Neural progenitor cell (in vitro differentiated cells): ENCODE results near the gene NUP210. TPM values are rescaled to one million over a fixed set of nuclear protein-coding genes. Genes with fewer than 3 reads are reported as not detected.

Experiments
- DNase-seq: peaks from one replicate; pipeline ENCODE4 v3.0.0-alpha.2; 2016; ENCODE audit warnings: low spot score
- H2AFZ ChIP-seq: fragments of 200-600 bp; sonication (generic); replicated peaks from 2 replicates; pipeline ENCODE4 v1.6.1; 2016; ENCODE audit warnings: antibody characterized with exemption
- H3F3A ChIP-seq: fragments of 200-600 bp; sonication (generic); 2 replicates; pipeline ENCODE4 v1.6.1; 2016; ENCODE audit warnings: antibody characterized with exemption, low read depth
- H3K27ac ChIP-seq: fragments of 200-600 bp; sonication (generic); 2 replicates; pipeline ENCODE4 v1.5.1; 2016; ENCODE audit warnings: mild to moderate bottlenecking
- H3K27me3 ChIP-seq: fragments of 200-600 bp; sonication (generic); 2 replicates; pipeline ENCODE4 v1.6.1; 2016; ENCODE audit warnings: mild to moderate bottlenecking, moderate library complexity
- H3K36me3 ChIP-seq: fragments of 200-600 bp; sonication (generic); 2 replicates; pipeline ENCODE4 v1.5.1; 2016
- H3K4me1 ChIP-seq: fragments of 200-600 bp; sonication (generic); 2 replicates; pipeline ENCODE4 v1.6.1; 2016; ENCODE audit warnings: mixed run types
- H3K4me2 ChIP-seq: fragments of 200-600 bp; sonication (generic); 2 replicates; pipeline ENCODE4 v1.6.1; 2016
- H3K4me3 ChIP-seq: fragments of 200-600 bp; sonication (generic); 2 replicates; pipeline ENCODE4 v1.5.1; 2016
- H3K79me2 ChIP-seq: fragments of 200-600 bp; sonication (generic); 2 replicates; pipeline ENCODE4 v1.6.1; 2016; ENCODE audit warnings: low read depth
- H3K9ac ChIP-seq: fragments of 200-600 bp; sonication (generic); 2 replicates; pipeline ENCODE4 v1.6.1; 2016
- H3K9me3 ChIP-seq: fragments of 200-600 bp; sonication (generic); 2 replicates; pipeline ENCODE4 v1.5.1; 2016; ENCODE audit warnings: low read depth
- H4K20me1 ChIP-seq: fragments of 200-600 bp; sonication (generic); 2 replicates; pipeline ENCODE4 v1.6.1; 2016; ENCODE audit warnings: low read depth
- H3K27ac Mint-ChIP-seq: 3 replicates; pipeline ENCODE4 v1.8.0; 2021; ENCODE audit warnings: mixed read lengths
- H3K27me3 Mint-ChIP-seq: 2 replicates; pipeline ENCODE4 v1.8.0; 2022; ENCODE audit warnings: low read depth, mild to moderate bottlenecking, inconsistent platforms, moderate library complexity, mixed read lengths; ENCODE audit not compliant: insufficient read depth
- H3K36me3 Mint-ChIP-seq: 3 replicates; pipeline ENCODE4 v1.8.0; 2021; ENCODE audit warnings: mixed read lengths
- H3K4me1 Mint-ChIP-seq: 3 replicates; pipeline ENCODE4 v1.8.0; 2021; ENCODE audit warnings: mixed read lengths
- H3K4me3 Mint-ChIP-seq: 3 replicates; pipeline ENCODE4 v1.8.0; 2021; ENCODE audit warnings: mild to moderate bottlenecking, moderate library complexity, mixed read lengths
- H3K9me3 Mint-ChIP-seq: 3 replicates; pipeline ENCODE4 v1.8.0; 2020; ENCODE audit warnings: mixed read lengths
- CTCF ChIP-seq: fragments of 200-600 bp; sonication (generic); IDR thresholded peaks from 2 replicates; pipeline ENCODE4 v1.5.1; 2017; ENCODE audit warnings: antibody characterized with exemption, mild to moderate bottlenecking
- EZH2 ChIP-seq: fragments of 200-600 bp; sonication (generic); IDR thresholded peaks from 2 replicates; pipeline ENCODE4 v1.6.1; 2017; ENCODE audit warnings: antibody characterized with exemption, mild to moderate bottlenecking, moderate library complexity
- EZH2phosphoT487 ChIP-seq: fragments of 200-600 bp; sonication (generic); IDR thresholded peaks from 2 replicates; pipeline ENCODE4 v1.6.1; 2017; ENCODE audit warnings: antibody characterized with exemption
- total RNA-seq: library from RNA; depleted of rRNA; stranded (reverse); fragments of >200 nt; gene quantifications from 2 replicates; pipeline ENCODE4 v1.2.3, GENCODE V29; 2015; ENCODE audit warnings: low replicate concordance

The NUP210 gene
- total RNA-seq, 1 donor from 2014 or later, result 37.1 TPM

GRCh38 chr3:13406190-13406589 lies 13.9 kb downstream of the NUP210 start:
- Mint-ChIP-seq H3K4me3 (no peak overlapping the region), H3K9me3 (peaks cover 14% of the 10 kb centered on the region), H3K36me3 (peaks cover 5% of the 10 kb centered on the region), H3K4me1 (peaks cover 13% of the 10 kb centered on the region), H3K27me3 (no peaks in the 10 kb centered on the region), H3K27ac (no peak overlapping the region)
- peaks cover 16% of the 10 kb centered on the region for H4K20me1 ChIP-seq
- H3K9ac ChIP-seq, result no peak overlapping the region
- TF ChIP-seq EZH2phosphoT487, result no peak
- no peak for TF ChIP-seq CTCF
- no peak for TF ChIP-seq EZH2
- H2AFZ ChIP-seq, result no peak overlapping the region
- peaks cover 11% of the 10 kb centered on the region for H3K4me1 ChIP-seq
- H3K36me3 ChIP-seq, result no peaks in the 10 kb centered on the region
- no peak overlapping the region for H3K27ac ChIP-seq
- no peak overlapping the region for H3K4me3 ChIP-seq
- no peak for DNase-seq
- no peaks in the 10 kb centered on the region for H3K9me3 ChIP-seq
- H3F3A ChIP-seq, result peaks cover 13% of the 10 kb centered on the region
- peaks cover 31% of the 10 kb centered on the region for H3K79me2 ChIP-seq
- no peak overlapping the region for H3K4me2 ChIP-seq
- no peaks in the 10 kb centered on the region for H3K27me3 ChIP-seq

GRCh38 chr3:13405614-13406013 lies 14.5 kb downstream of the NUP210 start:
- Histone ChIP-seq H3K4me1 (peaks cover 11% of the 10 kb centered on the region), H4K20me1 (peaks cover 16% of the 10 kb centered on the region), H3K36me3 (no peaks in the 10 kb centered on the region), H3K9me3 (no peaks in the 10 kb centered on the region), H3K79me2 (peaks cover 32% of the 10 kb centered on the region), H3K4me2 (no peak overlapping the region), H3K4me3 (no peak overlapping the region), H3K27me3 (no peaks in the 10 kb centered on the region), H2AFZ (no peak overlapping the region), H3K9ac (no peak overlapping the region), H3K27ac (no peak overlapping the region), H3F3A (peaks cover 13% of the 10 kb centered on the region)
- Mint-ChIP-seq H3K27me3 (no peaks in the 10 kb centered on the region), H3K36me3 (peaks cover 5% of the 10 kb centered on the region), H3K9me3 (peaks cover 14% of the 10 kb centered on the region), H3K4me3 (no peak overlapping the region), H3K4me1 (peaks cover 13% of the 10 kb centered on the region), H3K27ac (no peak overlapping the region)
- TF ChIP-seq EZH2phosphoT487, result no peak
- no peak for DNase-seq

GRCh38 chr3:13404626-13405452 lies 15.3 kb downstream of the NUP210 start:
- peaks cover 36% of the 10 kb centered on the region for H3K79me2 ChIP-seq
- H3K9me3 Mint-ChIP-seq, result peaks cover 14% of the 10 kb centered on the region
- DNase-seq, result no peak

More at GRCh38 chr3:13404626-13405452, 15.3 kb downstream of the NUP210 start:
- H3K9me3 ChIP-seq, result no peaks in the 10 kb centered on the region
- no peaks in the 10 kb centered on the region for H3K36me3 ChIP-seq
- H3K27ac ChIP-seq, result peak overlapping the region; percentile 59
- peaks cover 16% of the 10 kb centered on the region for H4K20me1 ChIP-seq
- no peak overlapping the region for H2AFZ ChIP-seq
- no peaks in the 10 kb centered on the region for H3K27me3 ChIP-seq
- peaks cover 5% of the 10 kb centered on the region for H3K36me3 Mint-ChIP-seq
- H3K9ac ChIP-seq, result no peak overlapping the region
- H3K4me3 ChIP-seq, result no peak overlapping the region
- H3K27me3 Mint-ChIP-seq, result no peaks in the 10 kb centered on the region
- H3K4me2 ChIP-seq, result peak overlapping the region; percentile 34
- peaks cover 11% of the 10 kb centered on the region for H3K4me1 ChIP-seq
- H3K27ac Mint-ChIP-seq, result peak overlapping the region; percentile 23
- H3K4me3 Mint-ChIP-seq, result no peak overlapping the region
- H3F3A ChIP-seq, result peaks cover 13% of the 10 kb centered on the region
- no peak for TF ChIP-seq EZH2
- no peak for TF ChIP-seq CTCF
- TF ChIP-seq EZH2phosphoT487, result no peak
- peaks cover 13% of the 10 kb centered on the region for H3K4me1 Mint-ChIP-seq
